ENCODE measurements around the gene ARHGAP35. TPM values are rescaled to one million over a fixed set of nuclear protein-coding genes. Genes with fewer than 3 reads are reported as not detected.
"Not testable (repeated sequence)": the region's sequence is repeated elsewhere in the genome, so short reads cannot be mapped to it uniquely, and the experiment has no call there.

Gene ARHGAP35
- total RNA-seq, 1 donor from 2014 or later, result 31.9 TPM

- not testable (repeated sequence) for DNase-seq
These were observed 10.4 kb downstream of the ARHGAP35 start for GRCh38 chr19:46871173-46871572.

GRCh38 chr19:46872967-46873366 lies 12.2 kb downstream of the ARHGAP35 start:
- no peak for DNase-seq

- DNase-seq, result no peak
These were observed 14.4 kb downstream of the ARHGAP35 start for GRCh38 chr19:46875234-46875633.

- DNase-seq, result no peak
These were observed 14.9 kb downstream of the ARHGAP35 start for GRCh38 chr19:46875657-46876056.

- DNase-seq, result no peak
These were observed 18.0 kb downstream of the ARHGAP35 start for GRCh38 chr19:46878613-46879375.

GRCh38 chr19:46880431-46880830 lies 19.6 kb downstream of the ARHGAP35 start:
- DNase-seq, result no peak

GRCh38 chr19:46881092-46881491 lies 20.3 kb downstream of the ARHGAP35 start:
- no peak for DNase-seq

- DNase-seq, result no peak
These were observed 21.2 kb downstream of the ARHGAP35 start for GRCh38 chr19:46882034-46882433.

- not testable (repeated sequence) for DNase-seq
These were observed 22.0 kb downstream of the ARHGAP35 start for GRCh38 chr19:46882751-46883150.

- DNase-seq, result no peak
These were observed 24.6 kb downstream of the ARHGAP35 start for GRCh38 chr19:46885411-46885810.

- DNase-seq, result no peak
These were observed 25.9 kb downstream of the ARHGAP35 start for GRCh38 chr19:46886546-46887239.

- DNase-seq, result no peak
These were observed 26.5 kb downstream of the ARHGAP35 start for GRCh38 chr19:46887240-46887782.

GRCh38 chr19:46890423-46891170 lies 29.8 kb downstream of the ARHGAP35 start:
- no peak for DNase-seq

- no peak for DNase-seq
These were observed 31.7 kb downstream of the ARHGAP35 start for GRCh38 chr19:46892252-46893179.

GRCh38 chr19:46896076-46896794 lies 35.4 kb downstream of the ARHGAP35 start:
- DNase-seq, result no peak

GRCh38 chr19:46898731-46899130 lies 37.9 kb downstream of the ARHGAP35 start:
- DNase-seq, result no peak

- no peak for DNase-seq
These were observed 39.5 kb downstream of the ARHGAP35 start for GRCh38 chr19:46900341-46900740.

- DNase-seq, result no peak
These were observed 41.1 kb downstream of the ARHGAP35 start for GRCh38 chr19:46901701-46902401.

- DNase-seq, result no peak
These were observed 41.6 kb downstream of the ARHGAP35 start for GRCh38 chr19:46902402-46902766.

GRCh38 chr19:46903458-46903857 lies 42.7 kb downstream of the ARHGAP35 start:
- DNase-seq, result no peak
